HepG2 (cell line): ENCODE measurements around the gene DCTN3. TPM values are rescaled to one million over a fixed set of nuclear protein-coding genes. Genes with fewer than 3 reads are reported as not detected.

Experiments
- ATAC-seq: fragments of 200-7000 bp; cut with Tn5 transposase; 3 replicates; pipeline ENCODE4 v1.9.1; 2020; ENCODE audit warnings: mild to moderate bottlenecking, moderate library complexity
- BruUV-seq: library from RNA; stranded (reverse); fragments of 400-500 nt; replicated peaks from 2 replicates; lab custom pipeline; 2021; lab: Mats Ljungman, UMichigan
- CTCF ChIA-PET: fragments of 300-600 bp; formaldehyde crosslinking; extraction: SDS; loops from one replicate; lab custom pipeline; 2021; ENCODE audit warnings: low total read pairs, inconsistent platforms, low intra/inter-chr PET ratio; lab: Yijun Ruan, JAX
- POLR2A ChIA-PET: fragments of 350-600 bp; sonication (Branson Sonifier 250); formaldehyde crosslinking; loops from one replicate; lab custom pipeline; 2020; ENCODE audit warnings: antibody characterized with exemption, inconsistent platforms; lab: Yijun Ruan, JAX
- DNase-seq: peaks from one replicate; pipeline ENCODE4 v3.0.0-alpha.2; 2015; ENCODE audit warnings: low spot score
- FAIRE-seq: peaks from 3 replicates; lab custom pipeline; 2011; peaks lifted over from hg19 to GRCh38; lab: Jason Lieb, UNC
- H2AFZ ChIP-seq: one replicate; pipeline ENCODE4 v1.6.1; 2011; ENCODE audit warnings: low read length, inconsistent platforms
- H3K27ac ChIP-seq: fragments of 300-600 bp; 3 replicates; pipeline ENCODE4 v1.8.0; 2011; ENCODE audit warnings: mixed run types, mild to moderate bottlenecking, mixed read lengths, low read length, inconsistent platforms; ENCODE audit not compliant: insufficient read depth; ENCODE audit errors: extremely low read length
- H3K27me3 ChIP-seq, 2 experiments: fragments of 200-600 bp in 1 of 2; 2 replicates in 1 of 2; 3 replicates in 1 of 2; pipeline versions ENCODE4 v1.6.0 to v1.8.0; 2011; ENCODE audit warnings: low read length in 2 of 2, mild to moderate bottlenecking in 2 of 2, moderate library complexity in 2 of 2, inconsistent platforms in 1 of 2; ENCODE audit not compliant: insufficient read depth in 2 of 2, control insufficient read depth in 1 of 2
- H3K36me3 ChIP-seq, 2 experiments: fragments of 200-600 bp in 1 of 2; replicated peaks in 1 of 2; 2 replicates in 1 of 2; 3 replicates in 1 of 2; pipeline versions ENCODE4 v1.5.1 to v1.8.0; 2011; ENCODE audit warnings: low read length in 2 of 2, inconsistent platforms in 1 of 2; ENCODE audit not compliant: insufficient read depth in 2 of 2, control insufficient read depth in 1 of 2
- H3K4me1 ChIP-seq: 2 replicates; pipeline ENCODE4 v1.5.1; 2012; ENCODE audit warnings: low read length, inconsistent platforms; ENCODE audit not compliant: insufficient read depth
- H3K4me2 ChIP-seq: 2 replicates; pipeline ENCODE4 v1.6.0; 2011; ENCODE audit warnings: low read depth, low read length, inconsistent platforms
- H3K4me3 ChIP-seq, 3 experiments: fragments of 200-600 bp in 1 of 3; sonication (generic), shearing (Covaris generic) in 1 of 3; replicated peaks in 1 of 3; 2 replicates each; pipeline ENCODE4 v1.5.1; 2011 to 2016; ENCODE audit warnings: low read length in 3 of 3, inconsistent platforms in 2 of 3, low read depth in 2 of 3, mild to moderate bottlenecking in 2 of 3, control low read depth in 1 of 3, mixed read lengths in 1 of 3; ENCODE audit not compliant: insufficient read depth in 1 of 3
- H3K79me2 ChIP-seq: one replicate; pipeline ENCODE4 v1.6.1; 2011; ENCODE audit warnings: low read length, inconsistent platforms; ENCODE audit not compliant: insufficient read depth
- H3K9ac ChIP-seq: 2 replicates; pipeline ENCODE4 v1.6.0; 2011; ENCODE audit warnings: mild to moderate bottlenecking, low read depth, low read length, inconsistent platforms; ENCODE audit not compliant: insufficient read depth
- H3K9me3 ChIP-seq: 2 replicates; pipeline ENCODE4 v1.5.1; 2012; ENCODE audit warnings: mild to moderate bottlenecking, low read length
- H4K20me1 ChIP-seq: 2 replicates; pipeline ENCODE4 v1.6.0; 2011; ENCODE audit warnings: inconsistent platforms, mild to moderate bottlenecking, low read length, moderate library complexity; ENCODE audit not compliant: insufficient read depth
- CEBPZ ChIP-seq: IDR thresholded peaks from 2 replicates; pipeline ENCODE4 v1.6.1; 2012; ENCODE audit warnings: low read length, improper control_type of control experiment
- CREB1 ChIP-seq, 2 experiments: fragments of 450-650 bp in 1 of 2; IDR thresholded peaks; 2 replicates each; pipeline ENCODE4 v1.6.1; 2016 to 2017; ENCODE audit warnings: control low read depth in 1 of 2, mild to moderate bottlenecking in 1 of 2, missing compliant biosample characterization in 1 of 2, missing genetic modification characterization in 1 of 2
- CREBL2 ChIP-seq: sonication (generic); formaldehyde crosslinking; IDR thresholded peaks from 2 replicates; pipeline ENCODE4 v1.8.1; 2023; ENCODE audit warnings: missing genetic modification reagents, mild to moderate bottlenecking, borderline replicate concordance
- DMTF1 ChIP-seq: sonication (generic); formaldehyde crosslinking; IDR thresholded peaks from 2 replicates; pipeline ENCODE4 v1.4.0; 2020; ENCODE audit warnings: mild to moderate bottlenecking, missing genetic modification reagents
- MIXL1 ChIP-seq: IDR thresholded peaks from 2 replicates; pipeline ENCODE4 v1.6.1; 2016
- MTF2 ChIP-seq: sonication (generic); formaldehyde crosslinking; IDR thresholded peaks from 2 replicates; pipeline ENCODE4 v1.5.0; 2020; ENCODE audit warnings: missing genetic modification reagents, borderline replicate concordance
- PHF20 ChIP-seq: sonication (generic); formaldehyde crosslinking; IDR thresholded peaks from 2 replicates; pipeline ENCODE4 v1.5.0; 2020; ENCODE audit warnings: mild to moderate bottlenecking, missing genetic modification reagents
- SRSF1 ChIP-seq: fragments of 200-400 bp; formaldehyde crosslinking; optimal IDR thresholded peaks from 2 replicates; pipeline ENCODE3; 2017; ENCODE audit warnings: mild to moderate bottlenecking, low read depth, low read length, moderate library complexity
- ZKSCAN5 ChIP-seq: sonication (generic); formaldehyde crosslinking; IDR thresholded peaks from 2 replicates; pipeline ENCODE4 v1.5.1; 2020; ENCODE audit warnings: mild to moderate bottlenecking, missing genetic modification reagents
- ZNF205 ChIP-seq: IDR thresholded peaks from 2 replicates; pipeline ENCODE4 v1.6.1; 2018; ENCODE audit warnings: missing biosample characterization, missing genetic modification reagents
- ZNF672 ChIP-seq: sonication (generic); formaldehyde crosslinking; IDR thresholded peaks from 2 replicates; pipeline ENCODE4 v1.8.1; 2022; ENCODE audit warnings: missing genetic modification reagents
- WGBS: methylation state at CpG from one replicate; pipeline ENCODE4 v1.1.6; 2017; ENCODE audit warnings: low lambda C conversion rate; 5-methylcytosine and 5-hydroxymethylcytosine counted together
- in situ Hi-C: cut with HindIII; loops from 2 replicates; pipeline ENCODE4 v1.10.0; 2017; ENCODE audit warnings: low pct_unique_long_range_greater_than_20kb; ENCODE audit not compliant: extremely low pct_ligation_motif_present
- intact Hi-C: fragments of 100-400 bp; cut with micrococcal nuclease; formaldehyde crosslinking; loops from one replicate; pipeline ENCODE4 v1.10.0; 2022; ENCODE audit not compliant: unreplicated experiment
- polyA plus RNA-seq, 8 experiments: library from polyadenylated mRNA; depleted of rRNA in 3 of 8; stranded (reverse) in 7 of 8; unstranded in 1 of 8; fragments of >200 nt; fragmentation: Illumina TruSeq in 4 of 8; extraction: Trizol in 4 of 8; gene quantifications; 2 replicates each; pipeline versions ENCODE4 v1.2.1 to v1.2.3, GENCODE V29; 2011 to 2016; ENCODE audit warnings: low read depth in 4 of 8, missing spikeins in 1 of 8, mixed read lengths in 1 of 8; ENCODE audit not compliant: insufficient read depth in 1 of 8
- total RNA-seq, 5 experiments: library from RNA; depleted of rRNA; stranded (reverse); fragments of >200 nt; fragmentation: Illumina TruSeq; extraction: Trizol; gene quantifications; 2 replicates each; pipeline ENCODE4 v1.2.3, GENCODE V29; 2016; ENCODE audit warnings: low read depth in 1 of 5

DCTN3 gene
- total and polyA plus RNA-seq, 2 of the 13 experiments (the other 11 are each of a cell fraction or from before 2014, with no cell fraction given) = 27.4 to 34.5 TPM

- DNase-seq (no peak), ATAC-seq (no peak), FAIRE-seq (no peak)
- in situ Hi-C loops = no loop called here
- Histone ChIP-seq H3K36me3 (no peaks in the 10 kb centered on the region), H3K4me3 (no peak overlapping the region), H4K20me1 (no peaks in the 10 kb centered on the region), H3K9ac (no peak overlapping the region), H3K4me2 (no peak overlapping the region), H3K27ac (no peak overlapping the region), H3K27me3 (peaks cover 12 to 82% of the 10 kb centered on the region in 2 experiments), H3K4me1 (no peaks in the 10 kb centered on the region), H3K79me2 (no peaks in the 10 kb centered on the region), H3K9me3 (no peaks in the 10 kb centered on the region), H2AFZ (no peak overlapping the region)
- ChIA-PET CTCF (no interaction called here), POLR2A (no interaction called here)
- intact Hi-C loops = no loop called here
- TF ChIP-seq ZNF205 (CRISPR knock-in tag) = no peak
- no TSS peak for BruUV-seq
- 4% methylated on average over 3 of the region's 5 CpGs for WGBS
These were observed 35.3 kb downstream of the DCTN3 start for GRCh38 chr9:34584970-34585369.

GRCh38 chr9:34582787-34583186 lies 37.5 kb downstream of the DCTN3 start:
- Histone ChIP-seq H3K36me3 (no peaks in the 10 kb centered on the region), H3K27me3 (peaks cover 13 to 79% of the 10 kb centered on the region in 2 experiments), H4K20me1 (no peaks in the 10 kb centered on the region), H3K9me3 (no peaks in the 10 kb centered on the region), H3K79me2 (no peaks in the 10 kb centered on the region), H3K27ac (no peak overlapping the region), H3K4me3 (no peak overlapping the region), H3K9ac (no peak overlapping the region), H3K4me2 (no peak overlapping the region), H2AFZ (no peak overlapping the region), H3K4me1 (no peaks in the 10 kb centered on the region)
- intact Hi-C loops = no loop called here
- in situ Hi-C loops = no loop called here
- ChIA-PET POLR2A (no interaction called here), CTCF (no interaction called here)
- ATAC-seq = no peak
- BruUV-seq = no TSS peak
- 68% methylated on average over 5 of the region's 5 CpGs for WGBS
- no peak for FAIRE-seq
- no peak for DNase-seq
- TF ChIP-seq SRSF1 = no peak
- no peak for TF ChIP-seq ZNF205 (CRISPR knock-in tag)
- no peak for TF ChIP-seq MIXL1 (CRISPR knock-in tag)
- no peak for TF ChIP-seq CREBL2 (CRISPR knock-in tag)
- no peak for TF ChIP-seq DMTF1 (CRISPR knock-in tag)
- TF ChIP-seq PHF20 = no peak
- TF ChIP-seq CREB1 (IDR thresholded peaks at IDR 0.05) = no peak
- no peak for TF ChIP-seq CREB1 (CRISPR knock-in tag; IDR thresholded peaks at IDR 0.05)
- no peak for TF ChIP-seq CEBPZ
- TF ChIP-seq MTF2 = no peak
- no peak for TF ChIP-seq ZKSCAN5 (CRISPR knock-in tag)
- no peak for TF ChIP-seq ZNF672
